ENCODE measurements around the gene PLXNA4.

The PLXNA4 gene

GRCh38 chr7:132565441-132565840 is 10.8 kb downstream of the PLXNA4 start:
- no peak for DNase-seq (ENCODE audit: low read depth, low spot score)

- DNase-seq (ENCODE audit: low read depth, low spot score): no peak
These were observed 11.4 kb downstream of the PLXNA4 start for GRCh38 chr7:132564849-132565248.

GRCh38 chr7:132564090-132564489 is 12.2 kb downstream of the PLXNA4 start:
- DNase-seq (ENCODE audit: low read depth, low spot score): no peak

GRCh38 chr7:132562690-132563089 is 13.6 kb downstream of the PLXNA4 start:
- no peak for DNase-seq (ENCODE audit: low read depth, low spot score)

- no peak for DNase-seq (ENCODE audit: low read depth, low spot score)
These were observed 14.5 kb downstream of the PLXNA4 start for GRCh38 chr7:132561763-132562162.

- DNase-seq (ENCODE audit: low read depth, low spot score): no peak
These were observed 15.3 kb downstream of the PLXNA4 start for GRCh38 chr7:132560825-132561529.

GRCh38 chr7:132560105-132560504 is 16.2 kb downstream of the PLXNA4 start:
- DNase-seq (ENCODE audit: low read depth, low spot score): no peak

GRCh38 chr7:132558815-132559214 is 17.5 kb downstream of the PLXNA4 start:
- no peak for DNase-seq (ENCODE audit: low read depth, low spot score)

GRCh38 chr7:132557489-132558044 is 18.7 kb downstream of the PLXNA4 start:
- no peak for DNase-seq (ENCODE audit: low read depth, low spot score)

- DNase-seq (ENCODE audit: low read depth, low spot score): no peak
These were observed 21.8 kb downstream of the PLXNA4 start for GRCh38 chr7:132554446-132554845.

GRCh38 chr7:132553031-132553430 is 23.2 kb downstream of the PLXNA4 start:
- DNase-seq (ENCODE audit: low read depth, low spot score): no peak

GRCh38 chr7:132551886-132552285 is 24.4 kb downstream of the PLXNA4 start:
- no peak for DNase-seq (ENCODE audit: low read depth, low spot score)

GRCh38 chr7:132551439-132551838 is 24.8 kb downstream of the PLXNA4 start:
- DNase-seq (ENCODE audit: low read depth, low spot score): no peak

- no peak for DNase-seq (ENCODE audit: low read depth, low spot score)
These were observed 27.7 kb downstream of the PLXNA4 start for GRCh38 chr7:132548489-132549078.

- DNase-seq (ENCODE audit: low read depth, low spot score): no peak
These were observed 28.4 kb downstream of the PLXNA4 start for GRCh38 chr7:132547821-132548220.

GRCh38 chr7:132546366-132547127 is 29.7 kb downstream of the PLXNA4 start:
- DNase-seq (ENCODE audit: low read depth, low spot score): no peak

- DNase-seq (ENCODE audit: low read depth, low spot score): no peak
These were observed 30.5 kb downstream of the PLXNA4 start for GRCh38 chr7:132545756-132546155.

GRCh38 chr7:132544999-132545398 is 31.3 kb downstream of the PLXNA4 start:
- DNase-seq (ENCODE audit: low read depth, low spot score): no peak

- no peak for DNase-seq (ENCODE audit: low read depth, low spot score)
These were observed 32.2 kb downstream of the PLXNA4 start for GRCh38 chr7:132544025-132544424.

- no peak for DNase-seq (ENCODE audit: low read depth, low spot score)
These were observed 33.4 kb downstream of the PLXNA4 start for GRCh38 chr7:132542895-132543294.

- peak; percentile 76 for DNase-seq (ENCODE audit: low read depth, low spot score)
These were observed 34.6 kb downstream of the PLXNA4 start for GRCh38 chr7:132541656-132542055.

- no peak for DNase-seq (ENCODE audit: low read depth, low spot score)
These were observed 38.7 kb downstream of the PLXNA4 start for GRCh38 chr7:132537456-132538145.

All from iPS DF 19.7 (cell line).